ENCODE data around the gene FAM110D.

- TF ChIP-seq SUZ12 (IDR thresholded peaks at IDR 0.05) (no peak), FOXK2 (IDR thresholded peaks at IDR 0.05) (no peak), BHLHE40 (IDR thresholded peaks at IDR 0.05; ENCODE audit: borderline replicate concordance) (no peak), LEF1 (IDR thresholded peaks at IDR 0.05; ENCODE audit: borderline replicate concordance) (no peak), L3MBTL2 (conservative IDR thresholded peaks at IDR 0.05) (no peak), TARDBP (IDR thresholded peaks at IDR 0.05) (no peak), SP1 (IDR thresholded peaks at IDR 0.05) (no peak), ELF4 (IDR thresholded peaks at IDR 0.05) (no peak), FOXA1 (IDR thresholded peaks at IDR 0.05) (no peak), HDGF (IDR thresholded peaks at IDR 0.05; ENCODE audit: borderline replicate concordance) (no peak)
Observed at GRCh38 chr1:26162220-26162709, 3.4 kb downstream of the FAM110D start.
